Body of pancreas (tissue), 4 donors: ENCODE data around the gene CTRL.

Experiments used
- POLR2A ChIP-seq, 3 donors: fragments of 450-650 bp; IDR thresholded peaks; one replicate each; pipeline ENCODE4 v1.6.1; 2016; ENCODE audit warnings: antibody characterized with exemption in 3 of 3, mild to moderate bottlenecking in 2 of 3
- TF ChIP-seq, protein P1 (sequence below), 7 experiments: fragments of 450-650 bp in 4 of 7; fragments of 200-600 bp in 3 of 7; sonication (generic) in 3 of 7; IDR thresholded peaks; one replicate each; pipeline ENCODE4 v1.5.1; 2016 to 2019; ENCODE audit warnings: antibody characterized with exemption in 7 of 7

DNA sequence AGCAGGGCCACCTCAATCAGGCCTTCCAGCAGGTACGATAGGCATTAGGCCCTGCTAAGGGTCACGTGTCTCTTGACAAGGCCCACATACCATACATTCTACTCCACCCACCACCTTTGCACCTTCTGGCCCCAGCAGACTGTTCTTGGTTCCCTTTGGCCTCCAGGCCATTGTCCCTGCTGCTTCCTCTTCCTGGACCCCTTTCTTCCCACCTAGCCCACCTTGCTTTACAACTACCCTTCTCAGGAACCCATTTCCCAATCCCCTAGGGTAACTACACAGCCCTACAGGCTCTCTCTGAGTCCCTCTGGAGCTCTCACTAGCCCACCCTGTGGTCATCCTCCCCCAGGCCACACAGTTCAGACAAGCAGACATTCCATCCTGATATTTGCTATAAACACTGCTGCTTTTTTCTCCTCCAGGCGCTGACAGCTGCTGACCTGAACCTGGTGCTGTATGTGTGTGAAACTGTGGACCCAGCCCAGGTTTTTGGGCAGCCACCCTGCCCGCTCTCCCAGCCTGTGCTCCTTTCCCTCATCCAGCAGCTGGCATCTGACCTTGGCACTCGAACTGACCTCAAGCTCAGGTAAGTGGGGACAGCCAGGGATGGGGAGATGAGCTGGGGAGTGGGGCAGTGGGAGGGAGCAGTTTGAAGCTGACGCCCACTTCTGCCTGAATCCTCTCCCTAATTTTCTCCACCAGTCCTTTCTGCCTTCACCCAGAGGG lies 48.4 kb downstream of the CTRL start:
- TF ChIP-seq, protein P1, sequence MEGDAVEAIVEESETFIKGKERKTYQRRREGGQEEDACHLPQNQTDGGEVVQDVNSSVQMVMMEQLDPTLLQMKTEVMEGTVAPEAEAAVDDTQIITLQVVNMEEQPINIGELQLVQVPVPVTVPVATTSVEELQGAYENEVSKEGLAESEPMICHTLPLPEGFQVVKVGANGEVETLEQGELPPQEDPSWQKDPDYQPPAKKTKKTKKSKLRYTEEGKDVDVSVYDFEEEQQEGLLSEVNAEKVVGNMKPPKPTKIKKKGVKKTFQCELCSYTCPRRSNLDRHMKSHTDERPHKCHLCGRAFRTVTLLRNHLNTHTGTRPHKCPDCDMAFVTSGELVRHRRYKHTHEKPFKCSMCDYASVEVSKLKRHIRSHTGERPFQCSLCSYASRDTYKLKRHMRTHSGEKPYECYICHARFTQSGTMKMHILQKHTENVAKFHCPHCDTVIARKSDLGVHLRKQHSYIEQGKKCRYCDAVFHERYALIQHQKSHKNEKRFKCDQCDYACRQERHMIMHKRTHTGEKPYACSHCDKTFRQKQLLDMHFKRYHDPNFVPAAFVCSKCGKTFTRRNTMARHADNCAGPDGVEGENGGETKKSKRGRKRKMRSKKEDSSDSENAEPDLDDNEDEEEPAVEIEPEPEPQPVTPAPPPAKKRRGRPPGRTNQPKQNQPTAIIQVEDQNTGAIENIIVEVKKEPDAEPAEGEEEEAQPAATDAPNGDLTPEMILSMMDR (IDR thresholded peaks at IDR 0.05): no peak
- TF ChIP-seq POLR2A (IDR thresholded peaks at IDR 0.05): no peak
